ENCODE data around the gene PPP6R1. TPM values are rescaled to one million over a fixed set of nuclear protein-coding genes. Genes with fewer than 3 reads are reported as not detected.

Gene PPP6R1
- total and polyA plus RNA-seq, 2 donors: 36.0 to 48.5 TPM

- H3K36me3 ChIP-seq (ENCODE audit: control insufficient read depth in 2 of 2, insufficient read depth in 2 of 2, low read length in 1 of 2): no peaks in the 10 kb centered on the region
- H3K9me3 ChIP-seq (ENCODE audit: control insufficient read depth in 2 of 2, insufficient read depth in 1 of 2, low read length in 1 of 2): no peaks in the 10 kb centered on the region
- H3K4me1 ChIP-seq (ENCODE audit: control insufficient read depth in 2 of 2, insufficient read depth in 2 of 2, low read length in 2 of 2): no peaks in the 10 kb centered on the region
- no peak overlapping the region for H3K4me3 ChIP-seq (ENCODE audit: low read length in 2 of 2)
- peaks cover 0 to 2% of the 10 kb centered on the region in 2 donors for H3K27me3 ChIP-seq (ENCODE audit: control insufficient read depth in 2 of 2, insufficient read depth in 1 of 2, low read length in 1 of 2)
- no peak for DNase-seq (ENCODE audit: low read depth in 6 of 9, low spot score in 9 of 9)
- no peak overlapping the region for H3K27ac ChIP-seq (ENCODE audit: low read depth in 1 of 2, low read length in 1 of 2)
- 36% methylated on average over 8 of the region's 8 CpGs for WGBS
Measured at GRCh38 chr19:55188625-55189024, 70.2 kb downstream of the PPP6R1 start.

GRCh38 chr19:55186080-55186479, 72.7 kb downstream of the PPP6R1 start:
- DNase-seq (ENCODE audit: low read depth in 6 of 9, low spot score in 9 of 9): no peak
- no peak overlapping the region for H3K27ac ChIP-seq (ENCODE audit: low read depth in 1 of 2, low read length in 1 of 2)
- no peak overlapping the region for H3K4me3 ChIP-seq (ENCODE audit: low read length in 2 of 2)
- peaks cover 0 to 3% of the 10 kb centered on the region in 2 donors for H3K9me3 ChIP-seq (ENCODE audit: control insufficient read depth in 2 of 2, insufficient read depth in 1 of 2, low read length in 1 of 2)
- H3K27me3 ChIP-seq (ENCODE audit: control insufficient read depth in 2 of 2, insufficient read depth in 1 of 2, low read length in 1 of 2): peaks cover 6 to 14% of the 10 kb centered on the region in 2 donors
- no peaks in the 10 kb centered on the region for H3K36me3 ChIP-seq (ENCODE audit: control insufficient read depth in 2 of 2, insufficient read depth in 2 of 2, low read length in 1 of 2)
- no peaks in the 10 kb centered on the region for H3K4me1 ChIP-seq (ENCODE audit: control insufficient read depth in 2 of 2, insufficient read depth in 2 of 2, low read length in 2 of 2)
- 90% methylated on average over 12 of the region's 12 CpGs for WGBS

- no peak overlapping the region for H3K4me3 ChIP-seq (ENCODE audit: low read length in 2 of 2)
- H3K4me1 ChIP-seq (ENCODE audit: control insufficient read depth in 2 of 2, insufficient read depth in 2 of 2, low read length in 2 of 2): peaks cover 15 to 19% of the 10 kb centered on the region in 2 donors
- H3K27me3 ChIP-seq (ENCODE audit: control insufficient read depth in 2 of 2, insufficient read depth in 1 of 2, low read length in 1 of 2): peaks cover 7 to 56% of the 10 kb centered on the region in 2 donors
- DNase-seq (ENCODE audit: low read depth in 6 of 9, low spot score in 9 of 9): no peak
- no peak overlapping the region for H3K27ac ChIP-seq (ENCODE audit: low read depth in 1 of 2, low read length in 1 of 2)
- H3K9me3 ChIP-seq (ENCODE audit: control insufficient read depth in 2 of 2, insufficient read depth in 1 of 2, low read length in 1 of 2): peaks cover 1 to 3% of the 10 kb centered on the region in 2 donors
- no peaks in the 10 kb centered on the region for H3K36me3 ChIP-seq (ENCODE audit: control insufficient read depth in 2 of 2, insufficient read depth in 2 of 2, low read length in 1 of 2)
- 81% methylated on average over 20 of the region's 20 CpGs for WGBS
Measured at GRCh38 chr19:55181740-55182139, 77.1 kb downstream of the PPP6R1 start.

Other genes starting within 250 kb of the PPP6R1 start
- not detected for gene GP6, start 220.8 kb downstream of the PPP6R1 start, total RNA-seq
- gene GP6, start 220.8 kb downstream of the PPP6R1 start, polyA plus RNA-seq: 0.16 TPM
- gene RDH13, start 195.9 kb downstream of the PPP6R1 start, total RNA-seq: 6.2 TPM
- 6.5 TPM for gene RDH13, start 195.9 kb downstream of the PPP6R1 start, polyA plus RNA-seq
- gene EPS8L1, start 183.1 kb downstream of the PPP6R1 start, total RNA-seq: 2.3 TPM
- 26.6 TPM for gene EPS8L1, start 183.1 kb downstream of the PPP6R1 start, polyA plus RNA-seq
- 42.9 TPM for gene PPP1R12C, start 141.4 kb downstream of the PPP6R1 start, total RNA-seq
- 194 TPM for gene PPP1R12C, start 141.4 kb downstream of the PPP6R1 start, polyA plus RNA-seq
- 4.3 TPM for gene TNNT1, start 109.8 kb downstream of the PPP6R1 start, total RNA-seq
- gene TNNT1, start 109.8 kb downstream of the PPP6R1 start, polyA plus RNA-seq: 11.9 TPM
- gene TNNI3, start 101.3 kb downstream of the PPP6R1 start, total RNA-seq: 0.14 TPM
- gene TNNI3, start 101.3 kb downstream of the PPP6R1 start, polyA plus RNA-seq: 0.75 TPM
- 0.24 TPM for gene DNAAF3, start 92.4 kb downstream of the PPP6R1 start, total RNA-seq
- gene DNAAF3, start 92.4 kb downstream of the PPP6R1 start, polyA plus RNA-seq: 0.64 TPM
- gene SYT5, start 78.7 kb downstream of the PPP6R1 start, total RNA-seq: 0.24 TPM
- gene SYT5, start 78.7 kb downstream of the PPP6R1 start, polyA plus RNA-seq: 0.32 TPM
- gene PTPRH, start 49.5 kb downstream of the PPP6R1 start, total RNA-seq: 0.28 TPM
- 0.14 TPM for gene PTPRH, start 49.5 kb downstream of the PPP6R1 start, polyA plus RNA-seq
- 1.7 TPM for gene TMEM86B, start 30.3 kb downstream of the PPP6R1 start, total RNA-seq
- 39.7 TPM for gene TMEM86B, start 30.3 kb downstream of the PPP6R1 start, polyA plus RNA-seq
- gene HSPBP1, start 21.1 kb upstream of the PPP6R1 start, total RNA-seq: 16.4 TPM
- gene HSPBP1, start 21.1 kb upstream of the PPP6R1 start, polyA plus RNA-seq: 21.8 TPM
- gene BRSK1, start 25.0 kb upstream of the PPP6R1 start, total RNA-seq: 3.1 TPM
- gene BRSK1, start 25.0 kb upstream of the PPP6R1 start, polyA plus RNA-seq: 2.9 TPM
- gene TMEM150B, start 66.3 kb upstream of the PPP6R1 start, total RNA-seq: 0.76 TPM
- gene TMEM150B, start 66.3 kb upstream of the PPP6R1 start, polyA plus RNA-seq: 2.0 TPM
- gene KMT5C, start 80.9 kb upstream of the PPP6R1 start, total RNA-seq: 7.7 TPM
- gene KMT5C, start 80.9 kb upstream of the PPP6R1 start, polyA plus RNA-seq: 23.5 TPM
- gene COX6B2, start 95.7 kb upstream of the PPP6R1 start, total RNA-seq: 2.6 TPM
- gene COX6B2, start 95.7 kb upstream of the PPP6R1 start, polyA plus RNA-seq: 40.4 TPM
- not detected for gene GARIN5B, start 104.2 kb upstream of the PPP6R1 start, total RNA-seq
- 0.05 TPM for gene GARIN5B, start 104.2 kb upstream of the PPP6R1 start, polyA plus RNA-seq
- 0.38 TPM for gene IL11, start 111.4 kb upstream of the PPP6R1 start, total RNA-seq
- 1.5 TPM for gene IL11, start 111.4 kb upstream of the PPP6R1 start, polyA plus RNA-seq
- gene TMEM190, start 117.8 kb upstream of the PPP6R1 start, total RNA-seq: 0.14 TPM
- gene TMEM190, start 117.8 kb upstream of the PPP6R1 start, polyA plus RNA-seq: 3.4 TPM
- gene TMEM238, start 125.3 kb upstream of the PPP6R1 start, total RNA-seq: 2.5 TPM
- 0.23 TPM for gene TMEM238, start 125.3 kb upstream of the PPP6R1 start, polyA plus RNA-seq
- 667 TPM for gene RPL28, start 126.9 kb upstream of the PPP6R1 start, total RNA-seq
- gene RPL28, start 126.9 kb upstream of the PPP6R1 start, polyA plus RNA-seq: 2,578 TPM
- gene UBE2S, start 148.8 kb upstream of the PPP6R1 start, total RNA-seq: 120 TPM
- 14.6 TPM for gene UBE2S, start 148.8 kb upstream of the PPP6R1 start, polyA plus RNA-seq
- 0.05 TPM for gene SHISA7, start 184.3 kb upstream of the PPP6R1 start, total RNA-seq
- 0.11 TPM for gene SHISA7, start 184.3 kb upstream of the PPP6R1 start, polyA plus RNA-seq
- 26.4 TPM for gene ISOC2, start 202.6 kb upstream of the PPP6R1 start, total RNA-seq
- gene ISOC2, start 202.6 kb upstream of the PPP6R1 start, polyA plus RNA-seq: 24.8 TPM
- not detected for gene C19orf85, start 205.7 kb upstream of the PPP6R1 start, total RNA-seq
- not detected for gene C19orf85, start 205.7 kb upstream of the PPP6R1 start, polyA plus RNA-seq
- 1.1 TPM for gene ZNF628, start 217.6 kb upstream of the PPP6R1 start, total RNA-seq
- gene ZNF628, start 217.6 kb upstream of the PPP6R1 start, polyA plus RNA-seq: 4.8 TPM
- 116 TPM for gene NAT14, start 226.2 kb upstream of the PPP6R1 start, total RNA-seq
- 58.2 TPM for gene NAT14, start 226.2 kb upstream of the PPP6R1 start, polyA plus RNA-seq
- gene SSC5D, start 229.4 kb upstream of the PPP6R1 start, total RNA-seq: 0.80 TPM
- 1.8 TPM for gene SSC5D, start 229.4 kb upstream of the PPP6R1 start, polyA plus RNA-seq

Measured in thymus (tissue), 11 donors.